K562 (cell line): Measurements from ENCODE around the gene MYMX. TPM values are rescaled to one million over a fixed set of nuclear protein-coding genes. Genes with fewer than 3 reads are reported as not detected.

Source experiments
- CC2D1A ChIP-seq: fragments of 450-650 bp; IDR thresholded peaks from 2 replicates; pipeline ENCODE4 v1.6.1; 2017; ENCODE audit warnings: mild to moderate bottlenecking
- CSDE1 ChIP-seq, 2 experiments: fragments of 450-650 bp; IDR thresholded peaks; 2 replicates each; pipeline ENCODE4 v1.6.1; 2016; ENCODE audit warnings: mild to moderate bottlenecking in 1 of 2
- E2F1 ChIP-seq: sonication (generic); formaldehyde crosslinking; IDR thresholded peaks from 2 replicates; pipeline ENCODE4 v1.8.1; 2023; ENCODE audit warnings: mild to moderate bottlenecking, missing genetic modification reagents, moderate library complexity
- ELK3 ChIP-seq: fragments of 450-650 bp; formaldehyde crosslinking; IDR thresholded peaks from 2 replicates; pipeline ENCODE4 v1.4.0; 2020; ENCODE audit warnings: mild to moderate bottlenecking
- ETV1 ChIP-seq: fragments of 450-650 bp; conservative IDR thresholded peaks from 2 replicates; pipeline ENCODE4 v1.6.1; 2016; ENCODE audit warnings: missing genetic modification characterization, control low read depth, low read depth, missing compliant biosample characterization
- GATAD2B ChIP-seq: fragments of 450-650 bp; IDR thresholded peaks from 2 replicates; pipeline ENCODE4 v1.6.1; 2017; ENCODE audit warnings: mild to moderate bottlenecking, borderline replicate concordance
- HMGXB4 ChIP-seq: sonication (generic); formaldehyde crosslinking; IDR thresholded peaks from 2 replicates; pipeline ENCODE4 v1.8.1; 2023; ENCODE audit warnings: mild to moderate bottlenecking, missing genetic modification reagents
- HOMEZ ChIP-seq: fragments of 250-450 bp; sonication (Bioruptor Pico); IDR thresholded peaks from 2 replicates; pipeline ENCODE4 v1.4.0; 2020; ENCODE audit warnings: mild to moderate bottlenecking, moderate library complexity
- L3MBTL2 ChIP-seq: fragments of 450-650 bp; IDR thresholded peaks from 2 replicates; pipeline ENCODE4 v1.6.1; 2016; ENCODE audit warnings: mild to moderate bottlenecking, moderate library complexity
- NKRF ChIP-seq: fragments of 450-650 bp; IDR thresholded peaks from 2 replicates; pipeline ENCODE4 v1.6.1; 2016; ENCODE audit warnings: borderline replicate concordance
- ZBTB17 ChIP-seq: fragments of 450-650 bp; formaldehyde crosslinking; IDR thresholded peaks from 2 replicates; pipeline ENCODE4 v1.4.0; 2020; ENCODE audit warnings: mild to moderate bottlenecking
- ZBTB2 ChIP-seq: fragments of 450-650 bp; IDR thresholded peaks from 2 replicates; pipeline ENCODE4 v1.6.1; 2016; ENCODE audit warnings: antibody characterized with exemption
- ZNF311 ChIP-seq: fragments of 250-450 bp; sonication (Bioruptor Pico); IDR thresholded peaks from 2 replicates; pipeline ENCODE4 v1.4.0; 2020; ENCODE audit warnings: mild to moderate bottlenecking, moderate library complexity
- ZNF507 ChIP-seq: conservative IDR thresholded peaks from 2 replicates; pipeline ENCODE4 v1.6.1; 2017; ENCODE audit warnings: missing genetic modification characterization, missing compliant biosample characterization
- ZNF57 ChIP-seq: fragments of 450-650 bp; formaldehyde crosslinking; IDR thresholded peaks from 2 replicates; pipeline ENCODE4 v1.4.0; 2020; ENCODE audit warnings: mild to moderate bottlenecking, moderate library complexity
- ZNF584 ChIP-seq: fragments of 200-800 bp; sonication (Bioruptor generic); IDR thresholded peaks from 2 replicates; pipeline ENCODE4 v1.6.1; 2016; ENCODE audit warnings: low read depth, mild to moderate bottlenecking, missing genetic modification characterization, missing compliant biosample characterization
- ZNF740 ChIP-seq, 3 experiments: fragments of 200-800 bp in 1 of 3; sonication (Bioruptor generic) in 1 of 3; sonication (generic) in 1 of 3; formaldehyde crosslinking in 1 of 3; IDR thresholded peaks; 2 replicates each; pipeline versions ENCODE4 v1.6.1 to v1.8.0; 2016 to 2022; ENCODE audit warnings: mild to moderate bottlenecking in 2 of 3, missing compliant biosample characterization in 2 of 3, missing genetic modification characterization in 2 of 3, missing genetic modification reagents in 1 of 3
- polyA plus RNA-seq, 8 experiments: library from polyadenylated mRNA; depleted of rRNA in 4 of 8; stranded (reverse) in 5 of 8; unstranded in 3 of 8; fragments of >200 nt; fragmentation: Nextera tagmentation in 2 of 8; fragmentation: Illumina TruSeq in 1 of 8; extraction: Ambion mirVana in 2 of 8; extraction: Trizol in 1 of 8; gene quantifications; 2 replicates each; pipeline versions ENCODE4 v1.2.1 to v1.2.3, GENCODE V29; 2011 to 2014; ENCODE audit warnings: inconsistent platforms in 1 of 8, missing spikeins in 1 of 8
- total RNA-seq, 7 experiments: library from RNA; depleted of rRNA in 6 of 7; stranded (reverse); fragments of >200 nt in 6 of 7; fragmentation: Illumina TruSeq in 2 of 7; extraction: Trizol in 2 of 7; gene quantifications; 2 replicates each; pipeline versions ENCODE4 v1.2.1 to v1.2.3, GENCODE V29; 2011 to 2021; ENCODE audit warnings: low replicate concordance in 1 of 7

Gene MYMX
- total and polyA plus RNA-seq, 9 of the 15 experiments (the other 6 are each of a cell fraction or from before 2014, with no cell fraction given), result 0.12 TPM; not detected in 8

GRCh38 chr6:44221291-44221960, 4.7 kb downstream of the MYMX start (continued):
- no peak for TF ChIP-seq ZBTB2
- no peak for TF ChIP-seq ZNF57 (CRISPR knock-in tag)
- peak; percentile 47 for TF ChIP-seq L3MBTL2
- no peak for TF ChIP-seq ZNF507 (tag)
- no peak for TF ChIP-seq CC2D1A
- TF ChIP-seq HOMEZ (CRISPR knock-in tag), result no peak
- no peak for TF ChIP-seq CSDE1 (IDR thresholded peaks at IDR 0.05)
- TF ChIP-seq HMGXB4 (CRISPR knock-in tag), result no peak
- TF ChIP-seq NKRF, result no peak
- TF ChIP-seq ELK3, result no peak
- TF ChIP-seq ZNF584 (CRISPR knock-in tag), result no peak
- TF ChIP-seq ZBTB17 (CRISPR knock-in tag), result no peak
- TF ChIP-seq GATAD2B, result no peak
- TF ChIP-seq E2F1 (CRISPR knock-in tag), result no peak
- TF ChIP-seq ZNF311, result no peak
- no peak for TF ChIP-seq ZNF740 (CRISPR knock-in tag; IDR thresholded peaks at IDR 0.05)
- TF ChIP-seq ZNF740 (tag; IDR thresholded peaks at IDR 0.05), result no peak
- TF ChIP-seq ETV1 (tag), result no peak; the same call in 1 of the 2 replicates
